ENCODE results near the gene PPARA.

Gene PPARA

DNA sequence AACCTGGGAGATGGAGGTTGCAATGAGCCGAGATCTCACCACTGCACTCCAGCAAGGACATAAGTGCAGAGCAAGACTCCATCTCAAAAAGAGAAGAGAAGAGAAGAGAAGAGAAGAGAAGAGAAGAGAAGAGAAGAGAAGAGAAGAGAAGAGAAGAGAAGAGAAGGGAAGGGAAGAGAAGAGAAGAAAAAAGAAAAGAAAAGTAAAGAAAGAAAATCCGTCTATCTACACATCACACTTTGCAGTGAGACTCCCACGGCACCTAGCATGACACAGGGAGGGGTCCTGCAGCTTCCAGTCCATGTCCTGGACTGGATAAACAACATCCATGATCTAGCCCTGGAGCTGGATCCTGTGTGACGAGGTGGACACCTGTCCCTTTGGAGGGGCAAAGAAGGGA lies 4.0 kb upstream of the PPARA start:
- no peak for DNase-seq

DNA sequence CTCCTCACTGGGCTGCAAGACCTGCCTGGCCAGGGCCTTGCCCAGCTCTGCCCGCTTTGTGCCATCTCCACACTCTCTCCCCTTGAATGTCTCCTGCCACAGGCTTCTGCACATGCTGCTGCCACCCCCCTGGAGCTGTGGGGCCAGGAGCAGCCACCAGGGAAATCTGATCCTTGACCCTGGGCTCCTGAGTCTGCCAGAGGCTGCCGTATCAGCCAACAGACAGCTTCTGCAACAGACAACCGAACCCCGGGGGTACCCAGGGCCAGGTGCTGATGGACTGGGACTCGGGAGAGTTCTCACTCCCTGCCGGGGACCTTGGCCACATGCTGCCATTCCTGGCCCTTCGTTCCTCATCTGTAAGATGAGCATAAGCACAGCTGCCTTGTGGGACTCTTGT lies 3.3 kb upstream of the PPARA start:
- no peak for DNase-seq

DNA sequence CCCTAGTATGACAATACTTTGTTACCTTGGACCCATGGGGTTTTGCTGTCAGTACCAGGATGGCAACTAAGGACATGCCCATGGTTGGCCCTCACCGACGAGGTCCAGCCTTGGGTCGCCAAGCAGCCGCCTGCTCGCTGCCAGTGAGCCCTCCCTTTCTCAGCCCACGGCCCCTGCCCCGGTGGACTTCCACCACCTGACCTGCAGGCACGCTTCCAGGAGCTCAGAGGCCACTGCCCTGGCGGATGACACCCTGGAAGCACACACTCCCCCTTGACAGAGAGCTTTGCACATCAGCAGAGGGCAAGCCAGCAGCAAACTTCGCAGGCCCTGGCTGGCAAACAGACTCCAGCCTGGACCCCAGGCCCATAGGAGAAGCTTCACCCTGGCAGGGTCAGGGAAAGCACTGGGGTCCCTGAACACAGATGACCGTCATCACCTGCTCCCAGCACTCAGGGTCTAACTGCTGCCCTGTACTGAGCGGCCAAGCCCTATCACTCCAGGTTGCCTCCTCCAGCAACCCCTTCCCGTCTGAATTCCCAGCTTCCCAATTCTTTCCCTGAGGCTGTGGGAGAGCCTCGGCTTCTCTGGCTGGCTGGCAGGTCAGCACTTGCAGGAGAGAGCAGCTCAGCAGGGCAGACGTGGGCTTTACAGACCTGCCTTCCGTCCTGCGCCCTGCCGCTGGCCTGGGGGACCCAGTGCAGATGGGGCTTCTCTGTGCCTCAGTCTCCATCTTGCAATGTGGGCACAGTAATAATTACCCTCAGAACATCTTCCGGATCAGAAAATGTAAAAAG lies 2.7 kb upstream of the PPARA start:
- DNase-seq, result no peak

DNA sequence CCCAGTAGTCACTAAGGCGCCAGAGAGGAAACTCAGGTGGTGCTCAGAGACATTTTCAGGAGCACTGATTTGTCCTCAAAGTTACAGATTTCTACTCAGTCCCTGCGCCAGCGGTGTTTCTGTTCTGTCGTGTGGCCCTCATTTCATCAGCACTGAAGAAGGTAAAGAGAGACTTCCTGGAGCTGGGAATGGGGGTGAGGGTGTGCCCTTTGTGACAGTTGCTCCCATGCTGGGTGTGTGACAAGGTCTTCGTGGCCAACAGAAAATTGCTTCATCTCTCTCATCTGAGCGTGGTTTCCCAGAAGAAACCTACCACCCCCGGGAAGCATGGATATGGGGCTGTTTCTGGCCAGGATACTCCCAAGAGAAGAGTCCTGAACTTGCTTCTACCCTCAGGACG lies 2.0 kb upstream of the PPARA start:
- no peak for DNase-seq

DNA sequence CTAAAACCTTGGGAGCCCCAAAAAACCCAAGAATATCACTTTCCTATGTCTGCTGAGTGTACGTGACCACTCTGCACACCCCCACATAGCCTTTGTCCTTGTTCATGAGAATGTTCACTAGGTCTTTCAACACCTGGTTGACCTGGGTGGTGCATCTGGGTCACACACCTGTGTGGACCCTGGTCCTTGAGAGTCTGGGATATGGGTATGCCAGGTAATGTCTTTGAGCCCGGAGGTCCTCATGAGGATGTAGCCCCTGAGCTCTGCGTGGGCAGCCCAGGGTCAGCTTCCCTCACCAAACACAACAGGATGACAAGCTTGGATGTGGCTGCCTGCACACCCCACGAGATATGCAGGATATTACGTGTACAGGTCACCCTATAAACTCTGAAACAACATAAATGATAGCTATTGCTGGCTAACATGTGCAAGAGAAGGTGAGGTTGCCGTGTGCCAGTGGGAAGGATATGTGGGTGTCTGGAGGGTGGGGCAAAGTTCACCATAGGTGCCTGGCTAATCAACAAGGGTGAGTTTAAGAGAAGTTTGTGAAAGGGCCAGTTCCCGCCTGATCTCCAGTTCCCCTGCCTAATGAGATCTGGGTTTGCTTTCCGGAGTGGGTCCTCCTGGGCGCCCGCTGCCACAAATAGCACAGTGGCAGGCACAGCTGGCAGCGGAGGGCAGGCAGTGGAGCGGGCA lies 1.4 kb upstream of the PPARA start:
- peak in 1 of 2 donors; percentile 34 for DNase-seq

DNA sequence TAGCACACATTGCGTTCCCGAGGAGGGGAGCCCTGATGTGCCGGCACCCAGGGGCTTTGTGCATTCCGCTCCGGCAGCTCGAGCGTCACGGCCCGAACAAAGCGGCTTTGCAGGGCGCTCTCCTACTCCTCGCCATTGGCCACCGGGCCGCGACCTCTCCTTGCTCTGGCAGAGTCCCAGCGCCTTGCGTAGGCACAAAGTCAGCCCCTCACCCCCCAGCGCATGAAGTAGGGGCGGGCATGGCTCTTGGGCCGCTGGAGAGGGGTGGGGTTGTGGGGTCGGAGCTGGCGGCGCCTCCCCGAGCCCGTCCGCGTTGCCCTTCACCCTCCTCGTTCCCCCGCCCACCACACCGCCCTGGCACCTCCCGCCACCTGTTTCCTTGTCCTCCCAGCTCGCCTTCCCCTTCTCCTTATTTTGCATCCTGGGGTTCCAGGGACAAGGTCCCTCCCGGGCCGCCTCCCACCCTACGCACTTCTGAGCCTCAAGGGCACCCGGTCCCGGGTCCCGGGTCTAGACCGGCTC lies 753 bp upstream of the PPARA start:
- DNase-seq, result peak; percentile 20 to 42

DNA sequence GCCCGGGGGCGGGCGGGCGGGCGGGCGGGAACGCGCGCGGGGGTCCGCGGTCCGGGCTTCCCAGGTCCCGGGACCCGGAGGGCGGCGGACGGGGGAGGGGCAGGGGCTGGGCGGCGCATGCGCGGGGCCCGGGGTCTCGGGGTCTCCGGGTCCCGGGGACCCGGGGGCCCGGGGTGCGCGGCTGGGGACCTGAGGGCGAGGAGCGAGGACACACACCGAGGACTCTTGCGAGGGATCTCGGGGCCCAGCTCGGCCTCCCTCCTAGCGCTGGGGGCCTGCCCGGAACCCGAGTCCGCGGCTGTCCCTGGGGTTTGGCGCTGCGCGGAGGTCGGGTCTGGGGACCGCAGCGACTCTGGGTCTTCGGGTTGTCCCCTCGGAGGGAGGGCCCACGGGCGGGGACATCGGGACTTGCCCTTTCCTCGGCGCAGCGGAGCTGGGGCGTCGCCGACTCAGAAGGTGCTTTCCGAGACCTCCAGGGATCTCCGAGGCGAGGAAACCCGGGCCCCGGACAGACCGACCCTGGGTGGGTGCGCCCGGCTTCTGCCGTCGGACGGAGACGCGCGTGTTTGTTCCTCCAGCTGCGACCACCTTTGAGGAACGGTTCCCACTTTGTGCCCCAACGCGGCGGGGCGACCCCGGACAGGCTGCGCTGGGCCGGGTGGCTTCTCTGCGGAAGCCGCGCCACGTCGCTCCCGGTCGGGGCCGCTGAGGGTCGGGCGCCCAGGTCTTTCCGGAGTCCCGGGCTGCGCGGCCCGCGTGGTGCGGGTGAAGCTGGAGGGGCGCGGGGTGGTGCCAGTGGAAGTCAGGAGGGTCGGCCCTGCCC lies 540 bp downstream of the PPARA start:
- DNase-seq, result peak; percentile 54 to 62

DNA sequence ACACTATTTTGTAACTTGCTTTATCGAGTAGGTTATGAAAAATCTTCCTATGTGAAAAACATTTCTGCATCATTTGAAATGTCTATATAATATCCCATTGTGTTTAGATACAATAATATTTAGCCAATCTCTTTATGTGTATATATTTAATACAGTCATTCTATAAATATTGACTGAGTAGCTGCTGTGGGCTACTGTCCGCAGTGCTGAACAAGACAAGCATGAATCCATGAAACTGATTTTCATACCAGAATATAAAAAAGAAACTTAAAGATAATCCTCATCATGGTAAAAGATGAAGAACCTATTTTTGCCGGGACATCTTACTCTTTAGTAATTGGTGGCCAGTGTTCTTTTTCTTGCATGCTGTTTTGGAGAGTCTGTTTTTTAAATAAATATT lies 3.6 kb downstream of the PPARA start:
- DNase-seq, result no peak

DNA sequence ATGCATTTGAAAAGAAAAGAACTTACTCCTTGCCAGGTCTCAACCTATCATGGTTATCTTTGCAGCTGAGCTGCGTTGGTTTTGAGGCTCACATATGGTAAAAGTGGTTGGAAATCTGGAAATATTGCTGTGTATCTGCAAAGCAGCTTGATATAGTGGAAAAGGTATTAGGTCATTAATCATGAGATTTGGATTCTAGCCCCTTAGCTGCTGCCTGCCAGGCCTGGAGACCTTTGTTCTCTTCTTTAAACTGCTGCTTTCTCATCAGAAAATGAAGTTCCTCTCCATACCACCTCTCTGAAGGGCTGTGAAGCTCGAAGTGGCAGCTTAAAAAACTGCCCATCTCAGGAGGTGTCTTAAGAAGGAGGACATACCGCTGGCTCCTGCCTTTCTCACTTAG lies 5.7 kb downstream of the PPARA start:
- no peak for DNase-seq

DNA sequence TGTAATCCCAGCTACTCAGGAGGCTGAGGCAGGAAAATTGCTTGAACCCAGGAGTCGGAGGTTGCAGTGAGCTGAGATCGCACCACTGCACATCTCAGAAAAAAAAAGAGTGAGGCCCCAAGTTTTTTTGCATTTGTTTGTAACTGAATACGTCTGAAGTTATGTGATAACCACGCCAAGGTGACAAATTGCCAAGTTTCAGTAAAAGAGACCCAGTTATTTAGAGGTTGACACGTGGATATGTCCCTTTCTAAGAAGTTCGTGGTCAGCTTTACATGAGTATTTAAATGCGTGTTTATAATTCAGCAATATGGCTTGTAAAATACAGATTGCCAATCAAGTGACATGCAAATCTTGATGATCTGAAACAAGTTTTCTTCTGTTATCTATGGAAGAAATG lies 8.0 kb downstream of the PPARA start:
- no peak for DNase-seq

DNA sequence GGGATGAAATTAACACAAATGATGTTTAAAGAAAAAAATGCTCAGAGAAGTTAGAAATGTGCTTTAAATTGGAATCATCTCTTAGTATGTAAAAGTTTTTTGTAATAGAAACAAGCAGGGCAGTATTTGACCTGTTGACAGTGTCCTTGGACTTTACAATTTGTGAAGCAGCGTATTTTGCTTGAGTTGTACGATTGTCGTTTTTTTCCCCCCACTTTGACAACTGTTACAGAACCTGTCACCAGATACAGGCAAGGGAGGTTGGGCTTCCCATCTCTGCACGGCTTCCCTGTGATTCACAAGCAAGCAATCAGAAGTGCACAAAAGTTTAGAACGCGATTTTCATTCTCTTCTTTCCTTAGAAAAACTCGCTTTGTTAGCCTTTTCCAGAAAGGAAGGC lies 8.9 kb downstream of the PPARA start:
- DNase-seq, result no peak

DNA sequence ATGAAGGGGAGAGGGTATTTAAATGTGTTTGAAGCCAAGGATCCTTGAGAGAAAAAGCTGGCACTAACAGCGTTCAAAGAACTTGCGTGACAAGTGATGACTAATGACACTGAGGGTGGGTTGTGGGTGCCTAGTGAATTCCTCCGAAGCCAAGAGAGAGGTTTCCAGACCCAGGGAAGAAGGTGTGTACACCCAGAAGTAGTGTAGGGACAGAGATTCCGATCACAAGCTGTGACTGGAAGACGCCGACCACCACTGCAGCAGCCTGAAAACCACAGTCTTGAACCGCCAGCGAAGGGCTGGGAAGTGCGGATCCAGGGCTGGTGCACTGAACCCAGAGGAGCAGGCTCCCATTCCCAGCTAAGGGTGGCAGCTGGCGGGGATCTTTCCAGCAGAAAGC lies 9.5 kb downstream of the PPARA start:
- no peak for DNase-seq

DNA sequence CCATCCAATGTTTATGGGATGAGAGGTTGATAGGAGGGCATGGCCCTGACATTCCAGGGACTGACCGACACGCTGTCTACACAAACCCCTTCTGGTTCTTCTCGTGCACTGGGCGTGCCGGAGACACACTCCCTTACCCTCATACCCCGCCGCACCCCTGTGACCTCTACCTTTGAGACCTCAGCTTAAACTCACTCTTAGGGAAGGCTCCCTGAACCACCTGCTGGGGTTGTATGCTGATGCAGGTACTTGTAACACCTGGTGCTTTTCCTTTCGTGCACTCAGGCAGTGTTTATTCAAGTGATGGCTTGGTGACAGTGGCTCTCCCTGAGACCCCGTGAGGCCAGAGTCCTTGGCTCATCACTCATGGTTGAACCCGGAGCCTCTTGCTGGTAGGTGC lies 12.0 kb downstream of the PPARA start:
- DNase-seq, result no peak

DNA sequence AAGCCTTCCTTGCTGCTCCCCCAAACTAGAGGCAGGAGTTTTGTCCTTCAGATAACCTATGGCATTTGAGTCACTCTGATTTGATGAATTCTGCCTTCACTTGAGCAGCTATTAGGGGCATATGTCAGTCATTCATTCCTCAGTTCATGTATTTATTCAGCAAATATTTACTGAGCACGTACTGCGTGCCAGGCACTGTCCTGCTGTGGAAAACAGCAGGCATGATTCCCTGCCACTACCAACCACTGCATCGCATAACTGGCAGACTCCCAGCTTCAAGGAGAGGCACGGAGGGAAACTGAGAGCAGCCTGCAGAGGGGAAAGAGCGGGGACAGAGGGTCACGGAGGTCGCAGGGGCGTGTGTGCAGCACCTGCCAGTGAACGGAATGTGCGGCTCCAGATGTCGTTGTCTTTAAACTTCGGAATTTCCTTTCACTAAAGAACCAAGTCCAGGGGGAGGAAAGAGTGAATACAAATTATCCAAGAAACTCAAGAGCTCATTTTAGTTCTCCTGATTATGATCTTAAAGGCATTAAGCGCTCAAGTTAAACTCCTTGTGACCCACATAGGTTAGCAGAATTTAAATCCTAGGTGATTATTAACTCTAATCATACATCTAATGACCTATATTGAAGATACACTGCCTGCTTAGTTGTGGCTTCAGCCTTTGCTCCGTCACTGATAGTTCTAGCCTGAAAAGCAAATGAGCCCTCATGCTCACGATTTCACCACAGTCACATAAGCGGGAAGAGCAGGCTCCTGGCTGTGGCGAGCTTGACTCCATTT lies 12.6 kb downstream of the PPARA start:
- no peak for DNase-seq

DNA sequence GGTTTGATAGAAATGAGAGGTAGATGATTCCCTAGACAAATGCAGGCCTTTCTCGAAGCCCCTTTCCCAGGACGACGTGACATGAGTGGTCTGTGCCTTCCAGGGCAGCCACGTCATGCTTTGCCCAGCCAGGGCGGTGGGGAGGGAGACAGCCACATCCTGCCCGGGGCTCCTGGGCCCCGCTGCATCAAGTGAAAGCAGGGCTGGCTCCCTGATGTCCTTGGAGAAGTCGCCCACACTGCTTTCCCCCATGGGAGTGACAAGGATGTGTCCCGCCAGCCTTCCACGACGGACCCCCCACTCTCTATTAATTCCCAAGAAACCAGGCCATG lies 13.2 kb downstream of the PPARA start:
- no peak for DNase-seq

DNA sequence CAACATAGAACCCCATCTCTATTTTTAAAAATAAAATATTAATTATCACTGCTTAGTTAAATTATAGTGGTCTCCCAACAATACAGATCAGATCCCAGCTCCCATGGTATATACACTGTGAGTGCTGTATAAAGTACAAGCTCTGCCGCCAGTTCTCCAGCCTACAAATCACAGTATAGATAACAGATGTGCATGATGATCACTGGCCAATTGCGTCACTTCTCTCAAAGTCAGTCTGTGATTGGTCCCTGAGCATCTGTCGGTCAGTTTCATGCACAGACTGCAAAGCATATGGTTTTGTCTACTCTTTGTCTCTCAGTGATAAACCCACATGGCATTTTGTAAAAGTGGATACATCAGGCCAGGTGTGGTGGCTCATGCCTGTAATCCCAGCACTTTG lies 15.7 kb downstream of the PPARA start:
- DNase-seq, result no peak

DNA sequence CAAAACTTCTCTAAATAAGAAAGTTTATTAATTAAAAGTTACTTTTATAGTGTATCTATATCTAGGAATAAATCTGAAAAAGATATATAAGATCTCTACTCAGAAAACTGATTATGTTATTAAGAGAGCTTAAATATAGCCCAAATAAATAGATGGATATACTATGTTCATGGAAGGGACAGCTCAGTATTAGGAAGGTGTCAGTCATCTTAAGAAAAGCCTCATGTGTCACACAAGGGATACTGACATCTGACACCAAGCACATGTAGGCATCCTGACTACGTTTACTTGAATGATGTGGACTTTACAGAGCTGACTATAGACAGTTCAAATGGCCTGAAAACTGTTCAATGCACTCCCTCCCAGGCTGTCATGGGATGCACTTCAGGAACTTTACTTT lies 19.3 kb downstream of the PPARA start:
- no peak for DNase-seq

DNA sequence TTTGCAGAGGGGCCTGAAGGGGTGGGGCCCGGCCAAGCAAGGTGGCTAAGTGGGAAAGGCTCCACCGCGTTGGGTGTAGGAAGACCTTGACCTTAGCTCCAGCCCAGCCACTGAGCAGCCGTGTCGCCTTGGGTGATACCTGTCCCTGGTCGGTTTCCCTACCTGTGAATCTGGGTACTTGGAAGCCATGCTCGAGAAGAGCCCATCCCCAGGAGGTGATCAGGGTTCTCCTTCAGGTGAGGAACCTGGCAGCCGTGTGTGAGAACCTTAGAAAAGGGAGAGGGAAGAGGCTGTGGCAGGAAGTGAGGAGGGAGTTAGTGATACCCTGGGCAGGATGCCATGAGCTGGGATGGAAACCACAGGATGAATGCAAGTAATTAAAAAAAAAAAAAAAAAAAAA lies 21.6 kb downstream of the PPARA start:
- no peak for DNase-seq

DNA sequence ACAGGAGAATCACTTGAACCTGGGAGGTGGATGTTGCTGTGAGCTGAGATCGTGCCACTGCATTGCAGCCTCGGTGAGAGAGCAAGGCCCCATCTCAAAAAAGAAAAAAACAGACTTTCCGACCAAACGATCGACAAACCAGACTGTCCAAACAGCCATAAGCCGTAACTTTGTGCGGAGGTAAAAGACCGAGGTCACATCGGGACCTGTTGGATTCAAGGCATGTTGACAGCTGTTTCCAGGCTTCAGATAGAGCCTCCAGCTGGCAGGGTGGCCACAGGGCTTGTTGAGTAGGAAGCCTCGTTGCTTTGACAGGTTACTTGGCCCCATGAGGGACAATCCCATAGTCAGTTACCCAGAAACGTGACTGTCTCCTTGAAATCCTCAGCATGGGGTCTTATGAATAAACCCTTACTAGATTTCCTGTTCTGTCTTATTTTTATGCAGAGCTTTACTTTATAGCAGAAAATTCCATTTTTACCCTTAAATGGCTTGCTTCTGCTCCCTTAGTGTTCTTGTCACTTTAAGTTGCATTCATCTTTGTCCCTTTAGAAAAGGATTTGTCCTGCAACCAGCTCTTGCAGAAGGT lies 22.3 kb downstream of the PPARA start:
- no peak for DNase-seq

DNA sequence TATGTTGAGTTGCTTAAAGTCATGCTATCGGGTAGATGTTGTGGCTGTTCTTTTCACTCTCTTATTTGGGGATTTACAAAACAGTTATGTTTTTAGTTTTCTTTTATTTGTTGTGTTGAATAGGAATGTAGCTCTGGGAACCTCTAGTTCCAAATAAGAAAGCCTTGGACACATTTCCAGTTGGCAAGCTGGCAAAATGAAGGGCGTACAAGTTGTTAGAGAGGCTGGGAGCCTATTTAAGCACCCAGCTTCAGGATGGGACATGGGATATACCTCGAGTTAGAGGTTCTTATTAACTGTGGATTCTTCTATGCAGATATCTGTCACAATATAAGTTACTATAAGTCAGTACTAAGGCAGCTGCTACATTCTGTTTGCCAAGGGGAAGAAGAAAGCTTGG lies 22.8 kb downstream of the PPARA start:
- no peak for DNase-seq

DNA sequence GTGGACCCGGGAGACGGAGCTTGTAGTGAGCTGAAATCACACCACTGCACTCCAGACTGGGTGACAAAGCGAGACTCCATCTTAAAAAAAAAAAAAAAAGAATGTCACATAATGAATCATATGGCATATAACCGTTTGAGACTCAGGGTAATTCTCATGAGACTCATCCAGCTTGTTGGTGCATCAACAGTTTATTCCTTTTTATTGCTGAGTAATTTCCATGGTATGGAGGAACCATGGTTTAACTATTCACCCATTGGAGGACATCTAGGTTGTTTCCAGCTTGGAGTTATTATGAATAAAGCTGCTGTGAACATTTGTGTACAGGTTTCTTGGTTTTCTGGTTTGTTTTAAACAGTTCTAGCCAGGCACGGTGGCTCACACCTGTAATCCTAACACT lies 25.3 kb downstream of the PPARA start:
- no peak for DNase-seq

DNA sequence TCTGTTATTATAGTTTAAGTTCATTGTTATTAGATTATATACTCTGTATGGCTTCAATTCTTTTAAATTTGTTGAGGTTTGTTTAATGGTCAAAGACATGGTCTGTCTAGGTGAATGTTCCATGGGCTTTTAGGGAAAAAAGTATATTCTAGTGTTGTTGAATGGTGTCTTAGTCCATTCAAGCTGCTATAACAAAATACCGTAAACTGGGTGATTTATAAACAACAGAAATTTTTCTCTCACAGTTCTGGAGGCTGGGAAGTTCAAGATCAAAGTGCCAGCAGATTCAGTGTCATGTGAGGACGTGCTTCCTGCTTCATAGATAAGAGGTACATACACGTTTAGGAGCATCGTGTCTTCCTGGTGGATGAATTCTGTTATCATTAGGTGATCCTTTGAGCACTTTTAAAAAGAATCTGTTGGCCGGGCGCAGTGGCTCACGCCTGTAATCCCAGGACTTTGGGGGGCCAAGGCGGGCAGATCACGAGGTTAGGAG lies 26.2 kb downstream of the PPARA start:
- DNase-seq, result no peak
